HG02870 (cell line): ENCODE data around the gene RGS6.

Experiments
- ATAC-seq: cut with Tn5 transposase; IDR thresholded peaks from one replicate; pipeline ENCODE4 v1.9.1; 2021; ENCODE audit warnings: mild to moderate bottlenecking, moderate library complexity; ENCODE audit not compliant: unreplicated experiment

The RGS6 gene

DNA sequence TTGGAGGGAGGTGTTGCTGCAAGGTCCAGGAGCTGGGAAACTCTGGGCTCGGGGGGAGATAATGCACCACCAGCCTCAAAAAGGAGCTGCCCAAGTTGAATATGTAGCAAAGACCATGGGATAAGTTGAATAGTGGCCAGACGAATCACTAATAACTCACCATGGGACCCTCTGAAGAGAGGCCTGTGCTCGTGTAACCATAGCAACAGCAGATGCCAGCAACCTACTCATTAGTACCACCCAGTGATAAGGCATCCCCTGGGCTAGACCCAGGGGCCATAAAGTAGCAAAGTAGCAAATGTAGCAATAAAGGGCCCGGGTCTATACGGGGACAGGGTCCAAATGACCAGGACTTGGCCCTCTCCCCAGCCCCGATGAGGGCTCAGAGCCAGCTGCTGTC lies 633.7 kb downstream of the RGS6 start:
- ATAC-seq = no peak

DNA sequence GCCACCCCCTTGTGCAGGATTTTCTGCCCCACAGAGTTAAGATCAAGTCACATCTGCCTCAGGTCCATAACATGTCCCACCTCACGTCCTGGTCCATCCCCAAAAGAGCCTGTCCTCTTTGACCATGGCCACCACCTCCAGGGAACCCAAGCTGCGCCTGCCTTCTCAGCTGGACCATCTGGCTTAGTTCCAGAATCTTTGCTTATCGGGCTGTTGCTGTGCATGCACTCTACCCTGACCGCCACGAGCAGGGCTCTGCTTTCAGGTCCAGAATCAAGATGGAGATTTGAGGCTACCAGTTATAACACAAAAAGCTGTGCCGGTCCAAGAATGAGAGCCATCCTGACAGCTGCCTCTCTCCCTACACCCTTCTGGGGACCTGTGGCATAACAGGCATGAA lies 635.0 kb downstream of the RGS6 start:
- no peak for ATAC-seq

DNA sequence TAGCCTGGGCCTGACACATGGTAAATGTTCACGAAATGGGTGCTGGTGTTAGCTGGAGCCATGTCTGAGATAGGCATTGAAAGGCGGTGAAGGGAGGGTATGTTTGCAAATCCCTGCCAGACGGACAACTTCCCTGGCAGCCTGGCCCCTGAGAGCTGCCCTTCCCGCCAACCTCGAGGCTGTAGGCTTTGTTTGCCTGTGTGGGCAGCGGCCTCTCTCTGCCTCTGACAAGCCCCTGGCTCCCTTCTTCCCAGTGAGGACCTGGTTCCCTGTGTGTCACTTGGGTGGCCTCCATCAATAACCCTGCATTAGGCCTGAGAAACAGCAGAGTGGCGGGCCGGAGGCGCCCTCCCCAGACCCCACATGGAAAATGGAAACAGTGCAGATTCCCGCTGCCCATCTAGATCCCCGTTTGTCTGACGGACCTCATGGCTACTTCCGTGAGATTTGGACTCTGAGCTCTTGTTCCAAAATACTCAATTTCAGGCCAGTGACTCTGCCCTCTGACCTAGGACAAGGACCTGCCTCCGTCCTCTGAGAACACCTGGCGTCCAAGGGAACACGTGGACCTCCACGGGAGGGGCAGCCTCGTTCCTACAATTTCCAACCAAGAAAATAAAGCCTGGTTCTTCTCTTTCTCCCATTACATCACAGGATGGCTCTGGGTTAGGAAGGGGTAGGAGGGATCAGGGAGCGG lies 636.2 kb downstream of the RGS6 start:
- no peak for ATAC-seq

DNA sequence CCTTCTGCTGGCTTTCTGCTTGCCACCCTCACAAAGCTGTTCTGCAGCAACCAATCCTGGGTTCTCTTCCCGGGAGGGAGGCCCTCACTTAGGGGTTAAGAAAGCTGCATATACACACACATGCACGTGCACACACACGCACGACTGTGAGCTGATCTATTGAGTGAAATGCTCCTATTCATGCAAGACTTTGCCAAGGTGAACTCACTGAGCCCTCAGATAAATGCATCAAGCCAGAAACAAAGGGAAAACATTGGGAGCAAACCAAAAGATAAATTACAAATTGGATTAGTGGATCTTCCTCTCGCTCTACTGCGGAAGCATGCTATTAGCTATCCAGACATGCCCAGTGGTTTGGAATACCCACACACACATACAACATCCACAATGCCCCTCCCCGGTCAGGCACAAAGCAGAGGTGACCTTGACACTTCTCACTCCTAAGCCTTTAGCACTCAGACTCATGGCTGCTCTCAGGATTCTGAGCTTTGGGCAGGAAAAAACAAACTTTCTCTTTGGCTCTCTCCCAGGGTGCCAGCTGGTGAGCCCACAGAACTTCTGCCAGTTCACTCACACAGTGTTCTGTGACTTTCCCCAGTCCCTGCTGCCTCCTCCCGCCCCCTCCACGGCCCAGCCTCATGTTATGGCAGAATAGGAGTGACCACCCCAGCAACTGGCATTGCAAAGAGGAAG lies 641.6 kb downstream of the RGS6 start:
- no peak for ATAC-seq

DNA sequence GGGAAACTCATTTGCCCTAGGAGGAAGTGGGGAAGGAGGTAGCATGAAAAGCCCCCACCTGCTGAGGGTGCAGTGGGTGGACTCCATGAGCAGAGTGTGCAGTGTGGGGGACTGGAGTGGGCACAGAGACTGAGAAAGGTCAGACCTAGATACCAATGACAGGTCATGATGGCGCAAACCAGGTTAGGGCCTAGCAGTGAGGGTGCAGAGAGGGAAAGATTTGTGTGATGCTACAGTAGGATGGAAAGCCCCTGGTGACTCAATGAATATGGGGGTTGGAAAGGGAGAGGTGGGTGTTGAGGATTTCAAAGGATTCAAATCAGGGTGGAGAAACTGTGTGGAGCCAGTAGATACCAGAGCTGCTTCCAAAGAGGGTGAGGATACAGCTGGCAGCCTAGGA lies 642.5 kb downstream of the RGS6 start:
- no peak for ATAC-seq

DNA sequence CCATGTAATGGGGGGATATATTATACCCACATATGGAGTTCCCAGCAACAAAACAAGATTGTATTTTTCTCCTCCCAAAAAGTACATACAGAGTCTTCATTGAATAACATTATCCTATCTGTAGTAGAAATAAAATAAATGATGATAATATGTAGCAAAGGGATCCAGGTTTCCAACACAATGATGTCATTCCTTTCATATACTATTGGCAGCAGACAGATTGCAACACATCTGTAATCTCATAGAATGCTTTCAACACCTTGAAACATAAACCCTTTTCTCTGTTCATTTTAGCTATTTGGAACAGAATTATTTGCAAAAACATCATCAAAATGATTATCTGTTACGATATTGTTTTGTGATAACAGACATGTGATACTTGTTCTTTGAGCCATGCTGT lies 644.0 kb downstream of the RGS6 start:
- ATAC-seq = no peak

DNA sequence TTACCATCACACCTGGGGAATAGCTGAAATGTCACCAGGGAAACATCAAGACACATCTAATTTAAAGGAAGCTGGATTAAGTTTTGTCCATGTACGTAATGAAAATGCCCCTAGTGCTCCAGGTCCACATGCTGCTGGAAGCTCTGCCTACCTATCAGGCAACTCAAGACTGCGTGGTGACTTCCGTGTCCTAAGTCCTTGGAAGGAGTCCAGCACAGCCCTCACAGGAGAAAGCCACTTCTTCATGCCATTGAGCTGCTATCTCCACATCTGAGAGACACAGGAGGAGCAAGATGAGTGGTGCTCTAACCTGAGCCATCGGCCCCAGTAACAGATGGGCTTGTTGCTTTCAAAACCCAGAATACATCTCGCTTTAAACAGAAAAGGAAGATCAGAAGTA lies 645.3 kb downstream of the RGS6 start:
- no peak for ATAC-seq

DNA sequence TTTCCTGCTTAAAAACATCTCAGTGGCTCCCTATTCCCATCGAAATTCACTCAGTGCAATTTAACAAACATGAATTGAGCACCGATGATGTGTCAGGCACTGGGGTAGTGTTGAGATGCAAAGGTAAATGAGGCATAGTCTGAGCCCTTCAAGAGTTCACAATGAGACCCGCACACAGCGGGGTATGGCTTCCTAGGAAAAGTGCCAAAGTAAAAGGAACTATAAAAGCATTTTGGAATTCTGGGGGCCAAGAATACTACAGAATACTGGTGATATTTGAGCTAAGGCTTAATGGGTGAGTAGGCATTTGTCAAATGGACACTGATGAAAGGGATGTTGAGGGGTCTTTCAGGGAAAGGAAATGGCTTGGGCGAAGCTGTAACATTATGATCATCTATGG lies 646.3 kb downstream of the RGS6 start:
- no peak for ATAC-seq

DNA sequence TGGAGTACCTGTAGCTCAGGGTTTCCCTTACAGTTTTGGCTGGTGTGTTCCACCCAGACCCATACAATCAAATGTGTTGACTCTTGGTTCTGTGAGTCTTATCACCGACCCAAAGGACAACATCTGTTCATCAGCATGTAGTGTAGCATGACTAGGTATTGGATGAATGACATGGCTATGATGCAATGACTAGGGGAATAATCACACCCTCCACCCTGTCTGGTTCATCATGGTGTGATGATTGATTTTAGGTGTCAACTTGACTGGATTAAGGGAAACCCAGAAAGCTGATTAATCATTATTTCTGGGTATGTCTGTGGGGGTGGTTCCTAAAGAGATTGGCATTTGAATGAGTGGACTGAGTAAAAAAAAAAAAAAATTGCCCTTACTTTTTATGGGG lies 650.4 kb downstream of the RGS6 start:
- no peak for ATAC-seq

DNA sequence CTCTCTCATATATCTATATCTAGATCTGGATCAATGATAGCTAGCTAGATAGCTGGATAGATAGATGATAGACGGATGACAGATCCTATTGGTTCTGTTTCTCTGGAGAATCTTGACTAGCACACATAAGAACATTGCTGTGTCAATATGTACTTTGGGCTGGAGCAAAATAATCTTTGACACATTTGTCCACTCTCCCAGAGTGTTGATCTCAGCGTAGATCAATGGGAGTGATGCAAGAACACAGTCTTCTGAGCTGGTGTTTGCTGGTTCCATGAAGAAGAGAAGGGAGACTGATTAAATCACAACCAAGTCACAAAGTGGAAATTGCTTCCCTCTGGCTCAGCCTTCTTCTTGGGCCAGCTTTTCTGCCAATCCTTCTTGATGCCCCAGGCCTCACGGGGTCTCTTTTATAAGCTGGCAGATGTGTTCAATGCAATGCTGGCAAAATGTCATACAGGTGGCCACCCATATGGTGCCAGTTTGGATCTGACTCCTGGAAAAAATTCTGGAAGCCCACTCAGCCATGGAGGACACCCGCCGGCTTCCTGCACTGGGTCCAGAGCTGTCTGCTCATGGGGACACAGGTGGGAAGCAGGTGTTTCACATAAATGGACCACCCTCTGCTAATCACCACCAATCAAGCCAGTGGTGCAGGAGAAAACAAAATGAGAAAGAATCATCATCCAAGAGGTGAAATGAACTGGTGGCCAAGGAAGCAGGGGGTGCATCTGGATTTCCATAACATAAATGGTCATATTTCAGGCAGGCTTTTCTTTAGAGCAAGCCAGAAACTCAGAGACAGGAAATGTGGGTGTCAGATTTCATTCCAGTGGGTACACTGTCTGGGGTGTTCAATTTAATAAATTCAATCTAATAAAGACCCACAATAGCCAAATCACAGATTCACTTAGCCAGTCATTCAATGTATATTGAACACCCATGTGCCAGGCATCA lies 651.4 kb downstream of the RGS6 start:
- no peak for ATAC-seq

DNA sequence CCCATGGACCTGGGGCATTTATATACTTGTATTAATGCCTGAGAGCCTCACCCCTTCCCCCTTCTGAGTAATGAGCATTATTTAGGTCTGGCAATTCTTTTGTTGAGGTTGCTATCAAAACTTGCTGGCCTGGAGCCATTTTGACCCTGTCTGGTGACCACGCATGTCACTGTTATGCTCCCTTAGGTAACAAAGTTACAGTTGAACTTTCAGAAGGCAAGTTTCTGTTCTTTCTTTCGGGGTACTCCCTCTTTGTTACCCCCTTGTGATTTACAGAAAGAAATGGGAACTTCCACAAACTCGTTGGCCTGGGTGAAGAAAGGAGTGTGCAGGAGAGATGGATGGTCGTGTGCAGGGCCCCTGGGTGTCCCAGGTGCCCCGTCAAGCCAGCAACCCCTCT lies 656.3 kb downstream of the RGS6 start:
- no peak for ATAC-seq

DNA sequence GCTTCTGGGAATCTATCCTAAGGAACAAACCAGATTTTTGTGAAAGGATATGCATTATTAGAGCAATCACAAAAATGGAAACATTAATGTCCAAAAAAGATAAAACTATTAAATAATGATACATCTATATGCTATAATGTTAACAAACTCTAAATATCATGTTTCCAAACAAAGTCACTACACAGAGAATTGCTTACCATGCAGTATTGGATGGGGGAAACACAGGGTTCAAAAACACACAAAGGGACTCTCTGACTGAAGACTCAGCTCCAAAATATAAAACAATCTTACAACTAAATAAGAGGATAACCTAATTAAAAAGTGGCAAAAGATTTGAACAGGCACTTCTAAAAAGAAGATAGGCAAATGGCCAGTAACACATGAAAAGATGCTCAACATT lies 657.4 kb downstream of the RGS6 start:
- no peak for ATAC-seq

DNA sequence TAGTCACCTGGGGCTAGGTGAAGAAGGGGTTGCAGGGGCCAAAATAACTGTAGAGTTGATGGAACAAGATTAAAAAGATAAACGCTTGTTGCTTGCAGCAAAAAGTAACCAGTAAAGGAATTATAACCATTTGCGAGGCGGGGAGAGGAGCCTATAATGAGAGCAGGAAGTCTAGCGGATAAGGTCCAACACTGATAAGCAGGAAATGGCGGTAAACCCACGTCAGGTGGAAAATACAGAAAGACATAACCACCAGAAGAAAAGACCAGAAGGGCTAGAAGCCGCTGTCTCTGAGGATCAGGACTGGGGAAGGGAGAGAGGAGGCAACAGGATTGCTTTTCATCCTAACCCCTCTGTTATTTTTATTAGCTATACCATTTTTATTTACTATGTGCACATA lies 658.3 kb downstream of the RGS6 start:
- no peak for ATAC-seq

DNA sequence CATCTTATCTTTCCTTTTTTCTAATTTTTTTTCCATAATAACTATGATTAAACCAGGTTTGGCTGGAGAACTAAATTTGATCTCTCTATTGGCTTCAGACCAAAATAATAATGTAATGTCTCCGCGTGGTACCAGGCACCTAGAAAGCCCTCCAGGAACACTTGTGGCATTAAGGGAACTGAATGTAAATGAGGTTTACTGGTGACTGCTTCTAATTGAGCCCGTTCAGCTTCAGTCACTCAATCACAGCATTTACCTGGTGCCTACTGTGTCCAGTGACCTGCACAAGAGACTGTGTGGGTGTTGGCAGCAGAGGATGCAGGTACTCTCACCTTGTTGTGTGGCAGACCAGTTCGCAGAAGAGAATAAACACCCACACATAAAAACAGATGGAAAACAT lies 659.2 kb downstream of the RGS6 start:
- ATAC-seq = no peak

DNA sequence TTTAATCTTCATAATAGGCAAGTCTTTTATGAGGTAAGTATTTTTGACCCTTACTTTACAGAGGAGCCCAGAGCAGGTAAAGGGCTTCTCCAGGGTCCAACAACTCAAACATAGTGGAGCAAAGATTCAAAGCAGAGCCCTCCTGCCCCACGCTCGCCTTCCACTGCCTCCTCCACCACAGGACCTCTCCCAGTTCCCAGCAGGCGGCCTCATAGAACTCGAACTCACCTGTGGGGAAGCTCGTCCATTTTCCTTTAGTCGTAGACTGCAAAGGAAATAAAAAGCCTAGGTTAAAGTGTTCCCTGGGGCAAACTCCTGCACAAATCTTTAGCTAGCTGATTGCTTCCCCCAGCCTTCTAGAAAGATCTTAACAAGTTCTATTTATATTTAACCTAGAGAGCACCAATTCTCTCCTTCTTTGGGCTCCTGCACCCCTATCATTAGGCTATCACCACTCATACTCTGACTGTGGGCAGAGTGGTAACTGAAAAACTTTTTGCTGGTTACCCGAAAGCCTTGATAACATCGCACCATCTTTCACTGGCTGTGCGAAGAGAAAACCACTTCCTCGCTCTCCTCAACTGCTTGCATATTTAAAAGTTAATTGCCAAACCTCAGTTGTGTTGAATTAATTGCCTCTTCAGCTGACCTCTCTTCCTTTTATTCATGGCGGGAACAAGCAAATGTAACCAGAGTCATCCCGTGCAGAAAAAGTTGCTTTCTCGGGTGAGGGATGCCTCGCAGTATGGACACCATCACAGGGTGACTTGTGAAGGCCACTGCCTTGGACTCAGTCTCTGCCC lies 662.1 kb downstream of the RGS6 start:
- ATAC-seq = no peak

DNA sequence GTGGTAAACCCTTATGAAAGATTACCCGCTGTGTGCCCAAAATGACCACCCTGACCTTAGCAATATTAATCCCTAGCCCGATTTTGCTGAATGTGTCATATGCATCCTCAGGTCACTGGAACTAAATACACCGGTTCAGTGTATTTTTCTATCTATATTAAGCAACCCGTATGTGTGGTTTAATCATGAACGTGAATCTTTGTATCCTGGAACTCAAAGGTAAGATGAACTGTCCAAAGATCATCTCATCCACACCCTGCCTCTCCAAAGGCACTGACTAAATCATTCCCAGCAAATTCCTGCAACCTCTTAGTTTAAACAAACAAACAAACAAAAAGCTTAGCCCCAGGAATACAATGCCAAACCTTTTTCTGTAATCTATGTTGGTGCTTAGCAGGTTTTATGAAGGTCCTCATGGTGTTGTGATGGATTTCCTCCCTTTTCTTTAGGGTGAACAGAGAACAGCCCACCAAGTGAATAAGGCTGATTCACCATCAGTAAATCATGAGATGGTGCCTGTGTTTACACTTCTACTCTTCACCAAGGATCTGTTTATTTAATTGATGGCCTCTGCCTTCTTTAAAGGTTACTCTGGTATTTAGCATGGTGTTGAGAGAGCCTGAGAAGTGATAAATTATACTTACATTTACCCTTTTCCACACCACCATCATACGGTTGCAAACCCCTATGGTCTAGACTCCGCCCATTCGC lies 663.1 kb downstream of the RGS6 start:
- ATAC-seq = no peak

DNA sequence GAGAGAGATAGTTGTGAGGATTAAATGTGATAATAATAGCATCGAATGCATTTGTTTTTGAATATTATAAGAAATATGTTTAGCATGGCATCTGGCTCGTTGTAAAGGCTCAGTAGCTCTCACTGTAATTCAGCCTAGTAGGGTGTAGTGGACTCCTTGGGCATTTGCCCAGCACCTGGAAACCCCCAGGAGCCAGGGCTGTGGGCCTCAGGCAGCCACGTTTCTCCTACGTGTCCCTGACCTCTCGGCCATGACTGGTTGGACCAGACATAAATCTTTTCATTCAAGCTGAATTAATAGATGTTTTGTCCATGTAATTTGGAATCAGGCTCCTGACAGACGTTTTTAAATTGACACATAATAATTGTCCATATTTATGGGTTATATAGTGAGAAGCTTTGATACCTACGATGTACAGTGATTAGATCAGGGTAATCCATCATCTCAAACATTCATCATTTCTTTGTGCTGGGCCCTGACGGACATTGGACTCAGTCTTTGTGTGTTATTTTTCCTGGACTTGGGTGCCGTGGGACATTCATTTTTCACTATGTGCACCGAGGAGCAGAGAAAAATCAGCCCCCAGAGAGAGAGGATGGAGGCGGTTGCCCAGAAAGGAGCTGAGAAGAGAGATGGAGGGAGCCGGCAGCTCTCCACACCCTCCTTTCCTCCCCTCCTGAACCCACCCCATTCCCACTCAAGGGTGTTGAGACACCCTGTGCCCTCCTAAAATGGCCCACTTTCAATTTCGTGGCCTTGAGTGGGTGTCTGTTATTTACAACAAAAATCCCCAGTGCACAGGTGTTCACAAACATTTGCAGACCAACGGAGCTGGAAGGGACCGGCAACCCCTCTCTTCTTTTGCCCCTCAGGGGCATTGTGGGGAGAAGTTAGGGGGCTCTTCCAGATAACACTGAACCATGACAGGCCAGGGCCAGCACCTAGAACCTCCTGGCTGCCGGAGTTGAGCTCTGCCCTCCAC lies 665.3 kb downstream of the RGS6 start:
- no peak for ATAC-seq

DNA sequence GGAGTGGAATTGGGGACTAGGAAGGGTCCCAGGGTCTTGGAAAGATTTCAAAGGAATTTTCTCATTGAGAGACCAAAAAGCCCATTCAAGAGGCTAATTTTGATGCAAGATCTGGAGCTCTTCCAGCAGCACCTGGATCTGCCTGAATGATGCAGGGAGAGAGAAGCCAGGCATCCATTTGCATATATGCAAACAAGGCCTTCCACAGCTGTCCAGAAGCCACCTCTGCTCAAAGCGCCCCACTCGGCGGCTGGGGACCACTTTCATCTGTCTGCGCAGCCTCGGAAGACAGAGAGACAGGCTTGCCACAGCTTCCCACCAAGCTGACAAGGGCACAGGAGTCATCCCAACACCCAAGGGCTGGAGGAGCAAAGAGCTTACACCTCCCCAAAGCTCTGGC lies 666.1 kb downstream of the RGS6 start:
- no peak for ATAC-seq
